RWPE1 (cell line): ENCODE data around the gene TMEM119.
"Not testable (repeated sequence)": the region's sequence is repeated elsewhere in the genome, so short reads cannot be mapped to it uniquely, and the experiment has no call there.

Experiments used
- CTCF ChIA-PET: fragments of 350-600 bp; sonication (Branson Sonifier 250); formaldehyde crosslinking; extraction: SDS; loops from one replicate; lab custom pipeline; 2021; lab: Yijun Ruan, JAX
- POLR2A ChIA-PET: fragments of 400-600 bp; formaldehyde crosslinking; extraction: SDS; loops from one replicate; lab custom pipeline; 2020; ENCODE audit warnings: antibody characterized with exemption; ENCODE audit not compliant: low non-redundant PET; lab: Yijun Ruan, JAX
- DNase-seq: peaks from one replicate; pipeline ENCODE4 v3.0.0; 2012; ENCODE audit warnings: low spot score
- H3K27ac ChIP-seq: fragments of 450-650 bp; 2 replicates; pipeline ENCODE4 v1.5.1; 2017
- CTCF ChIP-seq: fragments of 450-650 bp; conservative IDR thresholded peaks from 2 replicates; pipeline ENCODE4 v1.5.1; 2017; ENCODE audit warnings: low read depth, mild to moderate bottlenecking

TMEM119 gene

DNA sequence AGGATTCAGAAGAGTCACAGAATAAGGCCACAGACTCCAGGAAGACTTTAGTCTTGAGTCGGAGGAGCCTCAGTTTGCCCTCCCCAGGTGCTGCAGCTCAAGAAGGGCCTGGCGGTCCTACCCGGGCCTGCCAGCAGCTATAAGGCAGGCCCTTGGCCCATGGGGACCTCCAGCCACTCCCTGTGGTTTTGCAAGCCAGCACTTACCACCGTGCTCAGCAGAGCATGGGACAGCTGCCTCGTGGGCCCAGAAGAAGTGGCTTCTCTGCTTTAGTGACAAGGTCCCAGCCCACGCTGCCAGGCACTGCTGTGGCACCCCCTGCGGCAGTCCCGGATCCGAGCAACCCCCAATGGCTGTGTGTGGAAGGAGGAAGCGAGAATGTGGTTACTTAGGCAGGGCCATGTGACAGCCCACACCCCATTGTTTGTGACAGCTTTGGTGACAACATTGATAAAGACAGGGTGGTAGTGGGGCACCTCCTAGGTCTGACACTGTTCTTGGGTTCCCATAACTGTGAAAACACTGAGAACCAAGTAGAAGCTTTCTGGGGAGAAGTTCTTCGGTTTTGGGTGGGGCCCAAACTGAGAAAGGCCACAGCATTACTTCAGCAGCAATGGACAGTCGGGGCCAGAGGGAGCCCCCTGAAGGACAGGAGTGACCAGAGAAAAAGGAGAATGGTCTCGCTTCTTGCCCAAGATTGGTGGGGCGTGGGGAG, 35.8 kb upstream of the TMEM119 start, which contains the start of gene SELPLG:
SELPLG (minus strand) TSS at position 361 of the 715 bp plus-strand sequence. CDS start 9,587 bp downstream, outside the sequence.
- no peak within 1 kb of the TSS for H3K27ac ChIP-seq
- DNase-seq = no peak
- POLR2A ChIA-PET = no interaction called here
- CTCF ChIA-PET = interaction anchor here (0.6 kb wide), 1 partner anchor 16 kb away, joined by 3 read pairs; no protein-coding TSS in a partner anchor
- no peak for TF ChIP-seq CTCF

GRCh38 chr12:108633081-108633533, 35.2 kb upstream of the TMEM119 start:
- TF ChIP-seq CTCF = no peak
- ChIA-PET CTCF (no interaction called here), POLR2A (no interaction called here)
- no peak overlapping the region for H3K27ac ChIP-seq
- no peak for DNase-seq

DNA sequence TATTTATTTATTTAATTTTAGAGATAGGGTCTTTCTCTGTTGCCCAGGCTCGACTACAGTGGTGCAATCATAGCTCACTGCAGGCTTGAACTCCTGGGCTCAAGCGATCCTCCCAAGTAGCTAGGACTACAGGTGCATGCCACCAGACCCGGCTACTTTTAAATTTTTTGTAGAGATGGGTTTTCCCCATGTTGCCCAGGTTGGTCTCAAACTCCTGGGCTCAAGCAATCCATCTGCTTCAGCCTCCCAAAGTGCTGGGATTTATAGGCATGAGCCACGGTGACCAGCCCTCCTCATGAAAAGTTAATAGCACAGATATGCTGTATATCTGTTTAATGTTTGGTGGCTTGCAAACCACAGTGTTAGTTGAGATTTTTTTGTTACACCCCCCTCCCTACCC, 33.4 kb upstream of the TMEM119 start:
- CTCF ChIA-PET = interaction anchor here (0.6 kb wide), 1 partner anchor 17 kb away, joined by 3 read pairs; no protein-coding TSS in a partner anchor
- DNase-seq, POLR2A ChIA-PET: not testable (repeated sequence)
- H3K27ac ChIP-seq = peak overlapping the region; percentile 88

GRCh38 chr12:108630481-108631207, 32.8 kb upstream of the TMEM119 start:
- peak; percentile 87 for DNase-seq
- POLR2A ChIA-PET = no interaction called here
- CTCF ChIA-PET = interaction anchor here (0.6 to 2.0 kb wide), 3 partner anchors 11 to 17 kb away, joined by 3 to 6 read pairs (median 4); no protein-coding TSS in a partner anchor
- peak overlapping the region; percentile 88 for H3K27ac ChIP-seq
- TF ChIP-seq CTCF = no peak

DNA sequence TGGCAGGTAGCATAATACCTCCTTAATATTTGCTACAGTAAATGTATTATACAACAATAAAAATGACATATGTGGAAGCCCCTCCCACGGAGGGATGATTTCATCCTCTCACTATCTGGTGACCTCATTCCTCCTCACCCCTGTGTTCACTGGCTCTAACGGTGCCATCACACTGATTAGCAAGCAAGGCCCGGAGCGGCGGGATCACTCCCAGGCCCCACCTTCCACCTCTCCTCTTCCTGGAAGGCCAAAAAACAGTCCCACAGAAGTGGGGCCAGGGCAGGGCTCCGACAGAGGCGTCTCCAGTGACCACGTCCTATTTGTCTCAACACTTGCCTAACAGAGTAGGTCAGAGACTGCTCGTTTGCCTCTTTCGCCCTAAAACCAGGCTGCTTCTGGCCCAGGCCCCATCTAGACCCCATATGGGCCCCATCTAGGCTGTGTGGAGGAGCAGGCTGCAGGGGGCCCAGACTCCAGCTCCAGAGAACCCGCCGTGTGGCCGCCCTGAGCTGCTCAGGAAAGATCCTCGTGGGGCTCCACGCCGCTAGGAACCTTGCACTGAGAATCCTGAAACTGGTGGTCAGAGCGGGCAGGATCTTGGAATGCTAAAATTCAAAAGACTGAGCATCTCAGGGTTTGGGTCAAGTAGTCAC, 32.1 kb upstream of the TMEM119 start:
- peak overlapping the region; percentile 88 for H3K27ac ChIP-seq
- no peak for TF ChIP-seq CTCF
- ChIA-PET CTCF (interaction anchor here (0.7 to 2.0 kb wide), 2 partner anchors 11 to 12 kb away, joined by 4 to 6 read pairs; no protein-coding TSS in a partner anchor), POLR2A (no interaction called here)
- DNase-seq = peak; percentile 87

GRCh38 chr12:108629151-108629550, 31.3 kb upstream of the TMEM119 start:
- DNase-seq = no peak
- TF ChIP-seq CTCF = no peak
- POLR2A ChIA-PET = no interaction called here
- H3K27ac ChIP-seq = peak overlapping the region; percentile 88
- CTCF ChIA-PET = interaction anchor here (0.6 to 2.0 kb wide), 2 partner anchors 11 to 36 kb away, joined by 3 to 6 read pairs; no protein-coding TSS in a partner anchor
